ENCODE data around the gene ATP5F1E. TPM values are rescaled to one million over a fixed set of nuclear protein-coding genes. Genes with fewer than 3 reads are reported as not detected.

ATP5F1E gene
- total and polyA plus RNA-seq, 7 donors = 57.1 to 88.5 (median 72.1) TPM

DNA sequence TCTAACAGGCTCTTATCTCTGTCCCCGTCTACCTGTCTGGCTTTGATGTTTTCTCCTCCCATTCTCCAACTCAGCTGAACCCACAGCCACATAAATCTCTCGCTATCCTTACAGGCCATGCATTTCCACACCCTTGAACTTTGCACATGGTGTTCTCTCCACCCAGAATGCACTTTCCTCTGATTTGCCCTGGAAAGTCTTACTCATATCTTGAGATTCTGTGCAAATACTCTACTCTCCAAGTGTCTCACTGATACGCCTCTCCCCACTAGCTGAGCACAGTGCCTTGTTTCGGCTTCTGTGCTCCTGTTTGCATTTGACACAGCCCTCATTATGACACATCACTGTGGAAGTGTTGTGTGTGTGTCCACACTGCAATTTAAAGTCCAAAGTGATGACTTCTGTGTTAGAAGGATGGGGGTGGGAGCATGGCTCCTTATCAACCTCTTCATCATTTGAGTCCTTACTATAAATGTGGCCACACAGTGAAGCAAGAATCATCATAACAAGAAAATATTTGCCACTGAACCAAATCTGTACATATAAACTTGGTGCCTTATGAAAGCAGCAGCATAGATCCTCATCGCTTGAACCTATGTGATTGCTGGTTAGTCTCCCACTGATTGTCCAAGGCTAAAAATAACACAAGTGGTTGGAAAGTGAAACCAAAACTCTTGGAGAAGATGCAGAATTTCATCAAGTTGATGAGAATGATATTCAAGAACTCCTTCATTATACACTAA lies 16.0 kb upstream of the ATP5F1E start:
- Histone ChIP-seq H3K9me3 (no peaks in the 10 kb centered on the region), H3K27ac (no peak overlapping the region), H3K4me1 (no peaks in the 10 kb centered on the region), H3K36me3 (ENCODE audit: insufficient read depth in 1 of 2, low read depth in 1 of 2) (no peaks in the 10 kb centered on the region), H3K27me3 (ENCODE audit: insufficient read depth in 3 of 3, low read length in 2 of 3) (no peaks in the 10 kb centered on the region), H3K4me3 (no peak overlapping the region)
- DNase-seq (no peak), ATAC-seq (no peak)
- intact Hi-C loops (cut with DNase I) = no loop called here
- WGBS, 3 donors = 90 to 93% (median 92%) methylated on average over 5 of the region's 5 CpGs
- TF ChIP-seq, protein P1, sequence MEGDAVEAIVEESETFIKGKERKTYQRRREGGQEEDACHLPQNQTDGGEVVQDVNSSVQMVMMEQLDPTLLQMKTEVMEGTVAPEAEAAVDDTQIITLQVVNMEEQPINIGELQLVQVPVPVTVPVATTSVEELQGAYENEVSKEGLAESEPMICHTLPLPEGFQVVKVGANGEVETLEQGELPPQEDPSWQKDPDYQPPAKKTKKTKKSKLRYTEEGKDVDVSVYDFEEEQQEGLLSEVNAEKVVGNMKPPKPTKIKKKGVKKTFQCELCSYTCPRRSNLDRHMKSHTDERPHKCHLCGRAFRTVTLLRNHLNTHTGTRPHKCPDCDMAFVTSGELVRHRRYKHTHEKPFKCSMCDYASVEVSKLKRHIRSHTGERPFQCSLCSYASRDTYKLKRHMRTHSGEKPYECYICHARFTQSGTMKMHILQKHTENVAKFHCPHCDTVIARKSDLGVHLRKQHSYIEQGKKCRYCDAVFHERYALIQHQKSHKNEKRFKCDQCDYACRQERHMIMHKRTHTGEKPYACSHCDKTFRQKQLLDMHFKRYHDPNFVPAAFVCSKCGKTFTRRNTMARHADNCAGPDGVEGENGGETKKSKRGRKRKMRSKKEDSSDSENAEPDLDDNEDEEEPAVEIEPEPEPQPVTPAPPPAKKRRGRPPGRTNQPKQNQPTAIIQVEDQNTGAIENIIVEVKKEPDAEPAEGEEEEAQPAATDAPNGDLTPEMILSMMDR (IDR thresholded peaks at IDR 0.05) = no peak

- no peak overlapping the region for H3K27ac ChIP-seq
- H3K4me3 ChIP-seq = no peak overlapping the region
- DNase-seq (no peak), ATAC-seq (no peak)
- H3K36me3 ChIP-seq (ENCODE audit: insufficient read depth in 1 of 2, low read depth in 1 of 2) = no peaks in the 10 kb centered on the region
- no peaks in the 10 kb centered on the region for H3K9me3 ChIP-seq
- intact Hi-C loops (cut with DNase I) = no loop called here
- no peaks in the 10 kb centered on the region for H3K27me3 ChIP-seq (ENCODE audit: insufficient read depth in 3 of 3, low read length in 2 of 3)
- TF ChIP-seq, protein P1 (IDR thresholded peaks at IDR 0.05) = no peak
- WGBS, 3 donors = 90 to 95% (median 91%) methylated on average over 3 of the region's 3 CpGs
- no peaks in the 10 kb centered on the region for H3K4me1 ChIP-seq
Observed at GRCh38 chr20:59046862-59047261, 14.7 kb upstream of the ATP5F1E start.

DNA sequence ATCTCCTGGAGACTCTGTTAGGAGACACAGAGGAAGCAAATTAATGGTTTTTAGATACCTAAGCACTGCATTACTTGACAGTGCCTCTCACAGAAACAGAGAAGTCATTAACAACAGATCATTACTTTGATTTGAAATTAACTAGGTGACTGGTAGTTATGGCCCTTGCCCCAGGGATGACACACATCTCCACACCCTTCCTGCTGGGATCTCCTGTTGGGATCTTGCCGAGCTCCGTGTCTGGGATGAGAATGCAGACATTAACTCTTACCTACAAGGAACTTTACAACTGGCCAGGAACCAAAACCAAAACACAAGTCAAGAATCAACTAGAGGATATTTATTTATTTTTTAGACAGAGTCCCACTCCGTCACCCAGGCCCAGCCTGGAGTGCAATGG lies 12.7 kb upstream of the ATP5F1E start:
- DNase-seq (no peak), ATAC-seq (no peak)
- H3K27ac ChIP-seq = no peak overlapping the region
- H3K4me3 ChIP-seq = no peak overlapping the region
- peaks cover 15% of the 10 kb centered on the region for H3K4me1 ChIP-seq
- WGBS, 3 donors = 71 to 87% (median 79%) methylated on average over 3 of the region's 3 CpGs
- peaks cover 0 to 4% of the 10 kb centered on the region in 2 donors for H3K36me3 ChIP-seq (ENCODE audit: insufficient read depth in 1 of 2, low read depth in 1 of 2)
- H3K27me3 ChIP-seq (ENCODE audit: insufficient read depth in 3 of 3, low read length in 2 of 3) = no peaks in the 10 kb centered on the region
- H3K9me3 ChIP-seq = no peaks in the 10 kb centered on the region
- intact Hi-C loops (cut with DNase I) = loop anchor here in 1 of 2 donors (5.0 kb wide), 1 partner anchor 152 kb away; no protein-coding TSS in a partner anchor
- TF ChIP-seq, protein P1 (IDR thresholded peaks at IDR 0.05) = no peak

DNA sequence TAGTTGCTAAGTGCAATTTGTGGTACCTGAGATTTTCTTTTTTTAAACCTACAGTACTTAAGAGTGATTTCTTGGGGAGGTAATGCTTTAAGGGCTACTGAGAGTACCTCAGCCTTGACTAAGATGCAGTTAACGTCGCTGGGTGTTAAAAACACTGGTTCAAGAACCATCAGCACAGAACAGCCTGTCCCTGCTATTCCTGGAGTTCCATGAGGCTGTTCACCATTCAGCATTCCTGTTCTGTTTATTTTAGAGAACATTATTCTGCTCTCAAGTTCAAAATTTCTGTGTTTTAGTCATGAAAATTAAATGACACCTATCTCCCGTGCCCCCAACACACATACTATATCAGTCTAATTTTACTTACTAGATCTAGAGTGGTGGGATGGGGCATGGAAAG lies 12.2 kb upstream of the ATP5F1E start:
- intact Hi-C loops (cut with DNase I) = loop anchor here in 1 of 2 donors (5.0 kb wide), 1 partner anchor 152 kb away; no protein-coding TSS in a partner anchor
- ATAC-seq (no peak), DNase-seq (no peak)
- Histone ChIP-seq H3K36me3 (ENCODE audit: insufficient read depth in 1 of 2, low read depth in 1 of 2) (peaks cover 0 to 4% of the 10 kb centered on the region in 2 donors), H3K4me3 (no peak overlapping the region), H3K4me1 (peaks cover 20% of the 10 kb centered on the region), H3K27ac (no peak overlapping the region), H3K27me3 (ENCODE audit: insufficient read depth in 3 of 3, low read length in 2 of 3) (no peaks in the 10 kb centered on the region), H3K9me3 (no peaks in the 10 kb centered on the region)
- TF ChIP-seq, protein P1 (IDR thresholded peaks at IDR 0.05) = no peak
- 60 to 85% (median 77%) methylated on average over 3 of the region's 3 CpGs for WGBS, 3 donors

Measured in psoas muscle (tissue), 8 donors.